Measurements from ENCODE around the gene DNAH10. TPM values are rescaled to one million over a fixed set of nuclear protein-coding genes. Genes with fewer than 3 reads are reported as not detected.

DNAH10 gene
- total RNA-seq, 1 donor from 2014 or later = 0.04 TPM

DNA sequence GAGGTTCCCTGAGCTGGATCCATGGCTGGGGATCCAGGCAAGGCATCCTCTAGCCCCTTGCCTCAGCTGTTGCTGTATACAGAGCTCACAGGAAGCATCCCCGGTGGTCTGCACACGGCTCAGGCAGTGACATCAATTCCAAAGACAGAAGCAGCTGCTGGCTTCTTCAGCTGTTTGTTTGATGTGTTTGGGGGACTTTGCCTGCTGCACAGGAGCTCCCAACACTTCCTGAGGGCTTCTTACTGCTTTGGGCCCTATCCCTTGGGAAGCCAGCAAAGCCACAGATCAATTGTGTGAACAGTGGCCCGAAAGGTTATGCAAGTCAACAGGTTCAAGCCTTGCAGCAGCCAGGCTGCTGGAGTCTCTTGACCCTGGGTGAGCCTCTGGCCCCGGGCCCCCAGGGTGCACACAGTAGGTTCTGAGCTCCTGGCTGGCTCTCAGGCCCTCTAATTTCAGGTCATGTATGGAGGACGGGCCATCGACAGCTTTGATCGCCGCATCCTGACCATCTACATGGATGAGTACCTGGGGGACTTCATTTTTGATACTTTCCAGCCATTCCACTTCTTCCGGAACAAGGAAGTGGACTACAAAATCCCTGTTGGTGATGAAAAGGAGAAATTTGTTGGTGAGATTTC, 168.0 kb downstream of the DNAH10 start:
- H3K27me3 ChIP-seq (ENCODE audit: control insufficient read depth, insufficient read depth, low read length) = peaks cover 5% of the 10 kb centered on the region
- TF ChIP-seq, protein P1, sequence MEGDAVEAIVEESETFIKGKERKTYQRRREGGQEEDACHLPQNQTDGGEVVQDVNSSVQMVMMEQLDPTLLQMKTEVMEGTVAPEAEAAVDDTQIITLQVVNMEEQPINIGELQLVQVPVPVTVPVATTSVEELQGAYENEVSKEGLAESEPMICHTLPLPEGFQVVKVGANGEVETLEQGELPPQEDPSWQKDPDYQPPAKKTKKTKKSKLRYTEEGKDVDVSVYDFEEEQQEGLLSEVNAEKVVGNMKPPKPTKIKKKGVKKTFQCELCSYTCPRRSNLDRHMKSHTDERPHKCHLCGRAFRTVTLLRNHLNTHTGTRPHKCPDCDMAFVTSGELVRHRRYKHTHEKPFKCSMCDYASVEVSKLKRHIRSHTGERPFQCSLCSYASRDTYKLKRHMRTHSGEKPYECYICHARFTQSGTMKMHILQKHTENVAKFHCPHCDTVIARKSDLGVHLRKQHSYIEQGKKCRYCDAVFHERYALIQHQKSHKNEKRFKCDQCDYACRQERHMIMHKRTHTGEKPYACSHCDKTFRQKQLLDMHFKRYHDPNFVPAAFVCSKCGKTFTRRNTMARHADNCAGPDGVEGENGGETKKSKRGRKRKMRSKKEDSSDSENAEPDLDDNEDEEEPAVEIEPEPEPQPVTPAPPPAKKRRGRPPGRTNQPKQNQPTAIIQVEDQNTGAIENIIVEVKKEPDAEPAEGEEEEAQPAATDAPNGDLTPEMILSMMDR (IDR thresholded peaks at IDR 0.05; ENCODE audit: insufficient read depth, low read length, poor library complexity, severe bottlenecking) = no peak
- H3K4me3 ChIP-seq (ENCODE audit: low read depth, low read length) = no peak overlapping the region
- no peak for DNase-seq (ENCODE audit: low read depth)
- no peaks in the 10 kb centered on the region for H3K36me3 ChIP-seq (ENCODE audit: control insufficient read depth, insufficient read depth, low read length)

DNA sequence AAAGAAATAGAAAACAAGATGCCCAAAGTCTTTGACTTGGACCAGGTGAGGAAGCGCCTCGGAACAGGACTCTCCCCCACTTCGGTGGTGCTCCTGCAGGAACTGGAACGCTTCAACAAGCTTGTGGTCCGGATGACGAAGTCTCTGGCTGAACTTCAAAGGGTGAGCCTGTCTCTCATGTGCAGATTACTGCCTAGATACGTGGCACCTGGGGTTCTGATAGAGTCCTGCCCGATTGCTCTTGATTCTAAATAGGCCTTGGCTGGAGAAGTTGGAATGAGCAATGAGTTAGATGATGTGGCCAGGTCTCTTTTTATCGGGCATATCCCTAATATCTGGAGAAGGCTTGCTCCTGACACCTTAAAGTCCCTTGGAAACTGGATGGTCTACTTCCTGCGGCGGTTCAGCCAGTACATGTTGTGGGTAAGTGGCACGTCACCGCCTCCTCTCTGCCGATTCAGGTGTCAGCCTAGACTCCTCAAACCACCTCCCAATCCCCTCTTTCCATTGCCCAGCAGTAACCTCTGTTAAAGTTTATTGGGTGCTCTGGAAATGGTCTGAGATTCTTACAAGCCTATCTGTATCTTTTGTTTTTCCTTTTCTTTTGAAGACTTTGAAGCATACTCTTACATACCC, 169.7 kb downstream of the DNAH10 start:
- peaks cover 4% of the 10 kb centered on the region for H3K27me3 ChIP-seq (ENCODE audit: control insufficient read depth, insufficient read depth, low read length)
- TF ChIP-seq, protein P1 (IDR thresholded peaks at IDR 0.05; ENCODE audit: insufficient read depth, low read length, poor library complexity, severe bottlenecking) = no peak
- H3K4me3 ChIP-seq (ENCODE audit: low read depth, low read length) = no peak overlapping the region
- no peaks in the 10 kb centered on the region for H3K36me3 ChIP-seq (ENCODE audit: control insufficient read depth, insufficient read depth, low read length)
- no peak for DNase-seq (ENCODE audit: low read depth)

DNA sequence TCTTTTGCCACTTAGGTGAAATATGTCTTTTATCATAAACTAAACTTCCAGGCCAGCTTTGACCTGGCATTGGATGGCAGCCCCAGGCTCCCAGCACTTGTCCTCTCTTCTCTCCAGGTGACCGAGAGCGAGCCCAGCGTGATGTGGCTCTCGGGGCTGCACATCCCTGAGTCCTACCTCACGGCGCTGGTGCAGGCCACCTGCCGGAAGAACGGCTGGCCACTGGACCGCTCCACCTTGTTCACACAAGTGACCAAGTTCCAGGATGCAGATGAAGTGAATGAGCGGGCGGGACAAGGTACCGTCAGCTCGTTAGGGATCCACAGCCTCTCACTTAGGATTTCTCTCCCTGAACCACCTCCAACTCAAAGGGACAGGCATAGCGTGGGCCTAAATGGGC, 171.1 kb downstream of the DNAH10 start:
- DNase-seq (ENCODE audit: low read depth) = no peak
- TF ChIP-seq, protein P1 (IDR thresholded peaks at IDR 0.05; ENCODE audit: insufficient read depth, low read length, poor library complexity, severe bottlenecking) = no peak

DNA sequence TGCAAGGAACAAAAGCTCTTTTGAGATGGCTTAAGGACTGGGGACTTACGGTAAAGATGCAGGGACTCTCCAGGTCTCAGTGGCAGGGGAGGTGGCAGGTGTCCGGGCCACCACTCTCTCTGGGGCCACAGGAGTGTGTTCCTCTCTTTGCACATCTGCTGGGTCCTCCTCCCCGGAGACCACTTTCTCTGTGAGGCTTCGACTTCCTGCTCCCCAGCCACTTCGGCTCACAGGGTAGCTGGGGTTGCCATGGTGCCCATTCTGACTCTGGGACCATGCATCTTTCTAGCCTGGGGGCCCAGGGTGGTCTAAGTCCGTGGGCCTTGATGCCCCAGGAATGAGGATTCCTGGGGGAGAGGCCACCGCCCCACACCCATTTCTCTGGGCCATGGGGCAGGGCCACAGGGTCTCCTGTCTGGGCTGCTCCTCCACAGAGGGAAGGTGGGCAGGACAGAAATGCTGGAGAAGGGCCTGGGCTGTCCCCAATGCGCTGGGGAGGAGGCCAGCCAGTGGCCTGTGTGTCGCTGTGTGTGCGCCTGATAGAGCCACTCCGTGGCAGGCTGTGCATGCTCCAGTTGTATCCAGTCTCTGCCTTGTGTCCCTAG, 172.0 kb downstream of the DNAH10 start:
- TF ChIP-seq, protein P1 (IDR thresholded peaks at IDR 0.05; ENCODE audit: insufficient read depth, low read length, poor library complexity, severe bottlenecking) = no peak
- no peak overlapping the region for H3K4me3 ChIP-seq (ENCODE audit: low read depth, low read length)
- no peak for DNase-seq (ENCODE audit: low read depth)
- H3K27me3 ChIP-seq (ENCODE audit: control insufficient read depth, insufficient read depth, low read length) = no peaks in the 10 kb centered on the region
- H3K36me3 ChIP-seq (ENCODE audit: control insufficient read depth, insufficient read depth, low read length) = no peaks in the 10 kb centered on the region

More for the DNA sequence above, 171.1 kb downstream of the DNAH10 start:
- Histone ChIP-seq H3K4me3 (ENCODE audit: low read depth, low read length) (no peak overlapping the region), H3K27me3 (ENCODE audit: control insufficient read depth, insufficient read depth, low read length) (peaks cover 2% of the 10 kb centered on the region), H3K36me3 (ENCODE audit: control insufficient read depth, insufficient read depth, low read length) (no peaks in the 10 kb centered on the region)

DNA sequence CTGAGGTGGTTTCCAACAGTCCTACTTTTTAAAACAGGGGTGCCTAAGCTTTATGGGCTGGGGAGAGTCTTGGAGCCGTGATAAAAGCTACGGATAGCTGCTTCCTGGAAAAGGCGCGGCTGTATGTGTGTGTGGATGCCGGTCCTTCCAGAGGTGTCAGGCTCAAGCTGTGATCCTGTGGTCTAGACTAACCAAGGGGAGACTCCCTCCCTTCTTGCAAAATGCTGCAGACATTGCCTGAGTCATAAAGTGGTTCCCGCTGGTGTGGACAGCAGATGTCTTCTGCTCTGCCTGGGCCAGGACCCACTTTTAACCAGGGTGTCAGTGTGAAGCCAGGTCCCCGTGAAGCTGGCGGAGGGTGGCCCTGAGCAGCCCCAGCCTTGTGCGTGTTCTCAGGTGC, 172.7 kb downstream of the DNAH10 start:
- Histone ChIP-seq H3K4me3 (ENCODE audit: low read depth, low read length) (no peak overlapping the region), H3K27me3 (ENCODE audit: control insufficient read depth, insufficient read depth, low read length) (no peaks in the 10 kb centered on the region), H3K36me3 (ENCODE audit: control insufficient read depth, insufficient read depth, low read length) (no peaks in the 10 kb centered on the region)
- TF ChIP-seq, protein P1 (IDR thresholded peaks at IDR 0.05; ENCODE audit: insufficient read depth, low read length, poor library complexity, severe bottlenecking) = no peak
- no peak for DNase-seq (ENCODE audit: low read depth)

All from kidney epithelial cell (primary cell).